ENCODE measurements around the gene CLDN18.

GRCh38 chr3:138031536-138031935 is 21.6 kb downstream of the CLDN18 start:
- TF ChIP-seq POLR2AphosphoS5 (IDR thresholded peaks at IDR 0.05; ENCODE audit: borderline replicate concordance, low read depth, low read length) (no peak), FOXP2 (optimal IDR thresholded peaks at IDR 0.05; ENCODE audit: control extremely low read depth, extremely low read length, insufficient read depth) (no peak), EZH2 (IDR thresholded peaks at IDR 0.05) (no peak)
